HepG2 (cell line): Measurements from ENCODE around the gene TP53I3. TPM values are rescaled to one million over a fixed set of nuclear protein-coding genes. Genes with fewer than 3 reads are reported as not detected.

Experiments
- DNMT1 ChIP-seq: sonication (generic); formaldehyde crosslinking; IDR thresholded peaks from 2 replicates; pipeline ENCODE4 v1.5.1; 2020; ENCODE audit warnings: mild to moderate bottlenecking, missing genetic modification reagents
- EED ChIP-seq: sonication (generic); formaldehyde crosslinking; IDR thresholded peaks from 2 replicates; pipeline ENCODE4 v1.5.0; 2020; ENCODE audit warnings: mild to moderate bottlenecking, missing genetic modification reagents
- HHEX ChIP-seq: IDR thresholded peaks from 2 replicates; pipeline ENCODE4 v1.6.1; 2016; ENCODE audit warnings: control low read depth
- MAF1 ChIP-seq: sonication (generic); formaldehyde crosslinking; IDR thresholded peaks from 2 replicates; pipeline ENCODE4 v1.5.0; 2020; ENCODE audit warnings: missing genetic modification reagents, borderline replicate concordance
- MIER3 ChIP-seq: IDR thresholded peaks from 2 replicates; pipeline ENCODE4 v1.6.1; 2016; ENCODE audit warnings: missing compliant biosample characterization, borderline replicate concordance
- NR2C2 ChIP-seq: sonication (generic); formaldehyde crosslinking; IDR thresholded peaks from 2 replicates; pipeline ENCODE4 v1.4.0; 2020; ENCODE audit warnings: missing genetic modification reagents, mild to moderate bottlenecking, moderate library complexity, borderline replicate concordance
- NRL ChIP-seq: sonication (generic); formaldehyde crosslinking; IDR thresholded peaks from 2 replicates; pipeline ENCODE4 v1.5.0; 2020; ENCODE audit warnings: missing genetic modification reagents, mild to moderate bottlenecking, moderate library complexity, borderline replicate concordance
- POLR2AphosphoS5 ChIP-seq: IDR thresholded peaks from 2 replicates; pipeline ENCODE4 v1.6.1; 2012; ENCODE audit warnings: low read depth, low read length
- RAD51 ChIP-seq: fragments of 450-650 bp; IDR thresholded peaks from 2 replicates; pipeline ENCODE4 v1.6.1; 2016; ENCODE audit warnings: borderline replicate concordance
- RBFOX2 ChIP-seq: fragments of 200-400 bp; formaldehyde crosslinking; IDR thresholded peaks from 2 replicates; pipeline ENCODE4 v1.6.1; 2017; ENCODE audit warnings: low read depth, mild to moderate bottlenecking, low read length
- ZNF260 ChIP-seq: sonication (generic); formaldehyde crosslinking; IDR thresholded peaks from 2 replicates; pipeline ENCODE4 v1.4.0; 2020; ENCODE audit warnings: missing genetic modification reagents, low read depth, mild to moderate bottlenecking, borderline replicate concordance
- ZNF576 ChIP-seq: sonication (generic); formaldehyde crosslinking; IDR thresholded peaks from 2 replicates; pipeline ENCODE4 v1.4.0; 2020; ENCODE audit warnings: mild to moderate bottlenecking, missing genetic modification reagents
- ZNF878 ChIP-seq: sonication (generic); formaldehyde crosslinking; IDR thresholded peaks from 2 replicates; pipeline ENCODE4 v1.8.1; 2023; ENCODE audit warnings: mild to moderate bottlenecking, missing genetic modification reagents, moderate library complexity
- polyA plus RNA-seq, 8 experiments: library from polyadenylated mRNA; depleted of rRNA in 3 of 8; stranded (reverse) in 7 of 8; unstranded in 1 of 8; fragments of >200 nt; fragmentation: Illumina TruSeq in 4 of 8; extraction: Trizol in 4 of 8; gene quantifications; 2 replicates each; pipeline versions ENCODE4 v1.2.1 to v1.2.3, GENCODE V29; 2011 to 2016; ENCODE audit warnings: low read depth in 4 of 8, missing spikeins in 1 of 8, mixed read lengths in 1 of 8; ENCODE audit not compliant: insufficient read depth in 1 of 8
- total RNA-seq, 5 experiments: library from RNA; depleted of rRNA; stranded (reverse); fragments of >200 nt; fragmentation: Illumina TruSeq; extraction: Trizol; gene quantifications; 2 replicates each; pipeline ENCODE4 v1.2.3, GENCODE V29; 2016; ENCODE audit warnings: low read depth in 1 of 5
- TF ChIP-seq, protein P1 (sequence below): sonication (generic); formaldehyde crosslinking; IDR thresholded peaks from 2 replicates; pipeline ENCODE4 v1.4.0; 2020; ENCODE audit warnings: mild to moderate bottlenecking, missing genetic modification reagents
- TF ChIP-seq, protein P2 (sequence below): IDR thresholded peaks from 2 replicates; pipeline ENCODE4 v1.6.1; 2018; ENCODE audit warnings: missing genetic modification reagents, mild to moderate bottlenecking, missing compliant biosample characterization
- TF ChIP-seq, protein P3 (sequence below): IDR thresholded peaks from 2 replicates; pipeline ENCODE4 v1.6.1; 2016; ENCODE audit warnings: mild to moderate bottlenecking, missing biosample characterization, missing genetic modification reagents
- TF ChIP-seq, protein P4 (sequence below): sonication (generic); formaldehyde crosslinking; IDR thresholded peaks from 2 replicates; pipeline ENCODE4 v1.9.0; 2022; ENCODE audit warnings: missing genetic modification reagents, mild to moderate bottlenecking, borderline replicate concordance

The TP53I3 gene
- total and polyA plus RNA-seq, 2 of the 13 experiments (the other 11 are each of a cell fraction or from before 2014, with no cell fraction given), result 25.0 to 44.1 TPM

DNA sequence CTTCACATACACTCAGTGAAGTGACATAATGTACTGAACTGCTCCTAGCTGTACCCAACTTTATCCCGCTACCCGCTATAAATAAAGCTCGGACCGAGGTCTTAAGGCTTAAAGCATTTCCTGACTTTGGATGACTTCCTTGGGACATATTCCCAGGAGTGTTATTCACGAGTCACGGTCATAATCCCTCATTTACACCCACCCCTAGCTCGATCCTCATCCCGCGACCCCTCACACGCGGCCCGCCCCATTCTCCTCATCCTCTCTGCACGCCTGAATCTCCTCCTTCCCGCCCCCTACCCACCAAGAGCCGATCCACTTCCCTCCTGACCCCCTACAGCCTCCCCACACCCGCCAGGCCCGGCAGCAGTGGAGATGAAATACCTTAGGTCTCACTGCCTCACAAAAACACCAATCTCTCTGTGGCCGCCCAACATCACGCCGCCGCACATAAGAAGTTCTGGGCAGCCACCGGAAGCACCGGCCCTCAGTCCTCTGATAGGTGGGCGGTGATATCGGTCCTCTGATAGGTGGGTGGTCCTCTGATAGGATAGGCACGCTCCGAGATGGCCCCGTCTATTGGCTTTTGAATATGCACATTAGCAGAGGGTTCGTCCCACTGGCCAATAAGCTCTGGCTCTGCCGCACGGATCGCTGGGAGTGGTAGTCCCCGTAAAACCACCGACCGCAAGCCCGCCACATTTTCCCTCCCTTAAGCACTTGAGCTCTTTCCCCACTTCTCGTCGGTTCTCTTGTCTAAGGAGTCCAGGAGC lies 37.5 kb downstream of the TP53I3 start, which contains the start of gene WDCP (continued):
- TF ChIP-seq, protein P1, sequence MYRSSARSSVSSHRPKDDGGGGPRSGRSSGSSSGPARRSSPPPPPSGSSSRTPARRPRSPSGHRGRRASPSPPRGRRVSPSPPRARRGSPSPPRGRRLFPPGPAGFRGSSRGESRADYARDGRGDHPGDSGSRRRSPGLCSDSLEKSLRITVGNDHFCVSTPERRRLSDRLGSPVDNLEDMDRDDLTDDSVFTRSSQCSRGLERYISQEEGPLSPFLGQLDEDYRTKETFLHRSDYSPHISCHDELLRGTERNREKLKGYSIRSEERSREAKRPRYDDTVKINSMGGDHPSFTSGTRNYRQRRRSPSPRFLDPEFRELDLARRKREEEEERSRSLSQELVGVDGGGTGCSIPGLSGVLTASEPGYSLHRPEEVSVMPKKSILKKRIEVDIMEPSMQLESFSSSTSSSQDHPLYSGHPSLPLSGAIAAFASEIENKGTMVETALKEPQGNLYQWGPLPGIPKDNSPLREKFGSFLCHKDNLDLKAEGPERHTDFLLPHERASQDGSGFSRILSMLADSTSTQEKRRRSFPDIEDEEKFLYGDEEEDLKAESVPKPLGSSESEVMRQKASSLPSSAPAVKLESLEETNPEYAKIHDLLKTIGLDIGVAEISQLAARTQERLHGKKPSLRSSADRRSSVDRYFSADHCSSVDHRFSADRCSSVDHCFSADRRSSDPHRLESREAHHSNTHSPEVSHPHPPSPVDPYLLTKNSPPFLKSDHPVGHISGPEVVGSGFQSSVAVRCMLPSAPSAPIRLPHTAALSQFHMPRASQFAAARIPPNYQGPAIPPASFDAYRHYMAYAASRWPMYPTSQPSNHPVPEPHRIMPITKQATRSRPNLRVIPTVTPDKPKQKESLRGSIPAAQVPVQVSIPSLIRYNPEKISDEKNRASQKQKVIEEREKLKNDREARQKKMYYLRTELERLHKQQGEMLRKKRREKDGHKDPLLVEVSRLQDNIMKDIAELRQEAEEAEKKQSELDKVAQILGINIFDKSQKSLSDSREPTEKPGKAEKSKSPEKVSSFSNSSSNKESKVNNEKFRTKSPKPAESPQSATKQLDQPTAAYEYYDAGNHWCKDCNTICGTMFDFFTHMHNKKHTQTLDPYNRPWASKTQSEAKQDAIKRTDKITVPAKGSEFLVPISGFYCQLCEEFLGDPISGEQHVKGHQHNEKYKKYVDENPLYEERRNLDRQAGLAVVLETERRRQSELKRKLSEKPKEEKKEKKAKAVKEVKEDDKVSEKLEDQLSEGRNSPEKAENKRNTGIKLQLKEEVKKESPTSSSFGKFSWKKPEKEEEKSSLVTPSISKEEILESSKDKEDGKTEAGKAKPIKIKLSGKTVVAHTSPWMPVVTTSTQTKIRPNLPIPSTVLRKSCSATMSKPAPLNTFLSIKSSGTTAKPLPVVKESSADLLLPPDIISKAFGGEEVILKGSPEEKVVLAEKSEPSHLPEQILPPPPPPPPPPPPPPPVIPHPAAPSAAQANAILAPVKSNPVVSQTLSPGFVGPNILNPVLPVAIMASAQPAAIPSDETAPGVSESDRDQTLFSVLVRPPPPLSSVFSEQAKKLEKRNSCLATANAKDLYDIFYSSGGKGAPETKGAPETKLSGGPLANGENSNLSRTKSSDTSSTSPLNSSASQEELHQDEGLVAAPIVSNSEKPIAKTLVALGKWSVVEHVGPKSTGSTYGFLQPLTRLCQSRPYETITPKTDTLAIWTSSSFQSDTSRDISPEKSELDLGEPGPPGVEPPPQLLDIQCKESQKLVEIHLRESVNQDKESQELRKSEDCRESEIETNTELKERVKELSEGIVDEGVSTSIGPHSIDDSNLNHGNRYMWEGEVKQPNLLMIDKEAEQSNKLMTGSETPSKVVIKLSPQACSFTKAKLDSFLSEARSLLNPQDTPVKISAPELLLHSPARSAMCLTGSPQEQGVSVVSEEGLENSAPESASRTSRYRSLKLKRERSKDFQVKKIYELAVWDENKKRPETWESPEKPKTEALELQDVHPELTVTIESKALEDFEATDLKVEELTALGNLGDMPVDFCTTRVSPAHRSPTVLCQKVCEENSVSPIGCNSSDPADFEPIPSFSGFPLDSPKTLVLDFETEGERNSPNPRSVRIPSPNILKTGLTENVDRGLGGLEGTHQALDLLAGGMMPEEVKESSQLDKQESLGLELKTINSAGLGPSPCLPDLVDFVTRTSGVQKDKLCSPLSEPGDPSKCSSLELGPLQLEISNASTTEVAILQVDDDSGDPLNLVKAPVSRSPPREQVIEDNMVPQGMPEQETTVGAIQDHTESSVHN (CRISPR knock-in tag), result no peak
- TF ChIP-seq POLR2AphosphoS5 (peak; percentile 100), RAD51 (no peak), EED (CRISPR knock-in tag) (no peak), MAF1 (peak; percentile 73; the same call in 1 of the 2 replicates), ZNF576 (CRISPR knock-in tag) (no peak), RBFOX2 (peak; percentile 70), MIER3 (peak; percentile 75; the same call in 1 of the 2 replicates), HHEX (no peak), NRL (CRISPR knock-in tag) (peak; percentile 21; the same call in 1 of the 2 replicates), ZNF878 (no peak), NR2C2 (CRISPR knock-in tag) (no peak; the same call in 1 of the 2 replicates), DNMT1 (peak; percentile 52; the same call in 1 of the 2 replicates), ZNF260 (CRISPR knock-in tag) (no peak)
- TF ChIP-seq, protein P2, sequence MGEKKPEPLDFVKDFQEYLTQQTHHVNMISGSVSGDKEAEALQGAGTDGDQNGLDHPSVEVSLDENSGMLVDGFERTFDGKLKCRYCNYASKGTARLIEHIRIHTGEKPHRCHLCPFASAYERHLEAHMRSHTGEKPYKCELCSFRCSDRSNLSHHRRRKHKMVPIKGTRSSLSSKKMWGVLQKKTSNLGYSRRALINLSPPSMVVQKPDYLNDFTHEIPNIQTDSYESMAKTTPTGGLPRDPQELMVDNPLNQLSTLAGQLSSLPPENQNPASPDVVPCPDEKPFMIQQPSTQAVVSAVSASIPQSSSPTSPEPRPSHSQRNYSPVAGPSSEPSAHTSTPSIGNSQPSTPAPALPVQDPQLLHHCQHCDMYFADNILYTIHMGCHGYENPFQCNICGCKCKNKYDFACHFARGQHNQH (CRISPR knock-in tag), result no peak; the same call in 1 of the 2 replicates
- TF ChIP-seq, protein P3, sequence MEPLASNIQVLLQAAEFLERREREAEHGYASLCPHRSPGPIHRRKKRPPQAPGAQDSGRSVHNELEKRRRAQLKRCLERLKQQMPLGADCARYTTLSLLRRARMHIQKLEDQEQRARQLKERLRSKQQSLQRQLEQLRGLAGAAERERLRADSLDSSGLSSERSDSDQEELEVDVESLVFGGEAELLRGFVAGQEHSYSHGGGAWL, result no peak
- TF ChIP-seq, protein P4, sequence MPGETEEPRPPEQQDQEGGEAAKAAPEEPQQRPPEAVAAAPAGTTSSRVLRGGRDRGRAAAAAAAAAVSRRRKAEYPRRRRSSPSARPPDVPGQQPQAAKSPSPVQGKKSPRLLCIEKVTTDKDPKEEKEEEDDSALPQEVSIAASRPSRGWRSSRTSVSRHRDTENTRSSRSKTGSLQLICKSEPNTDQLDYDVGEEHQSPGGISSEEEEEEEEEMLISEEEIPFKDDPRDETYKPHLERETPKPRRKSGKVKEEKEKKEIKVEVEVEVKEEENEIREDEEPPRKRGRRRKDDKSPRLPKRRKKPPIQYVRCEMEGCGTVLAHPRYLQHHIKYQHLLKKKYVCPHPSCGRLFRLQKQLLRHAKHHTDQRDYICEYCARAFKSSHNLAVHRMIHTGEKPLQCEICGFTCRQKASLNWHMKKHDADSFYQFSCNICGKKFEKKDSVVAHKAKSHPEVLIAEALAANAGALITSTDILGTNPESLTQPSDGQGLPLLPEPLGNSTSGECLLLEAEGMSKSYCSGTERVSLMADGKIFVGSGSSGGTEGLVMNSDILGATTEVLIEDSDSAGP (CRISPR knock-in tag), result peak; percentile 73
